HepG2 (cell line): Measurements from ENCODE around the gene PCYT2. TPM values are rescaled to one million over a fixed set of nuclear protein-coding genes. Genes with fewer than 3 reads are reported as not detected.
A peak's percentile ranks its signal among the peaks of the same experiment; 100 is the strongest.

Experiments used
- ATM ChIP-seq: fragments of 450-650 bp; IDR thresholded peaks from 2 replicates; pipeline ENCODE4 v1.7.1; 2017; ENCODE audit warnings: mild to moderate bottlenecking, borderline replicate concordance
- CCAR2 ChIP-seq: fragments of 200-400 bp; formaldehyde crosslinking; optimal IDR thresholded peaks from 2 replicates; pipeline ENCODE3; 2018; ENCODE audit warnings: low read depth, mild to moderate bottlenecking, low read length, moderate library complexity
- DRAP1 ChIP-seq: IDR thresholded peaks from 2 replicates; pipeline ENCODE4 v1.6.1; 2016; ENCODE audit warnings: missing genetic modification reagents, missing compliant biosample characterization
- ERF ChIP-seq: IDR thresholded peaks from 2 replicates; pipeline ENCODE4 v1.6.1; 2018; ENCODE audit warnings: missing biosample characterization, missing genetic modification reagents
- KLF11 ChIP-seq: IDR thresholded peaks from 2 replicates; pipeline ENCODE4 v1.6.1; 2016; ENCODE audit warnings: missing compliant biosample characterization
- MED8 ChIP-seq: sonication (generic); formaldehyde crosslinking; IDR thresholded peaks from 2 replicates; pipeline ENCODE4 v1.8.1; 2023; ENCODE audit warnings: mild to moderate bottlenecking, missing genetic modification reagents; ENCODE audit not compliant: insufficient replicate concordance
- MIER2 ChIP-seq: IDR thresholded peaks from 2 replicates; pipeline ENCODE4 v1.6.1; 2016; ENCODE audit warnings: missing biosample characterization, missing genetic modification reagents
- NR2F2 ChIP-seq: IDR thresholded peaks from 2 replicates; pipeline ENCODE4 v1.6.1; 2012; ENCODE audit warnings: low read depth, inconsistent platforms, borderline replicate concordance
- PAF1 ChIP-seq: IDR thresholded peaks from 2 replicates; pipeline ENCODE4 v1.6.1; 2016; ENCODE audit warnings: missing genetic modification reagents, missing compliant biosample characterization
- PBX2 ChIP-seq: IDR thresholded peaks from 2 replicates; pipeline ENCODE4 v1.6.1; 2016; ENCODE audit warnings: control low read depth
- PPARG ChIP-seq: conservative IDR thresholded peaks from 2 replicates; pipeline ENCODE4 v1.6.1; 2016; ENCODE audit warnings: missing biosample characterization, missing genetic modification reagents
- RAD51 ChIP-seq: fragments of 450-650 bp; IDR thresholded peaks from 2 replicates; pipeline ENCODE4 v1.6.1; 2016; ENCODE audit warnings: borderline replicate concordance
- SIN3A ChIP-seq: IDR thresholded peaks from 2 replicates; pipeline ENCODE4 v1.6.1; 2011; ENCODE audit warnings: low read depth, mild to moderate bottlenecking, control low read depth, low read length, borderline replicate concordance
- SKI ChIP-seq: fragments of 450-650 bp; IDR thresholded peaks from one replicate; pipeline ENCODE4 v1.6.1; 2018; ENCODE audit warnings: mild to moderate bottlenecking; ENCODE audit not compliant: partially characterized antibody
- TFAP4 ChIP-seq: sonication (generic); IDR thresholded peaks from 2 replicates; pipeline ENCODE4 v1.6.1; 2016; ENCODE audit warnings: low read depth, borderline replicate concordance
- XBP1 ChIP-seq: sonication (generic); formaldehyde crosslinking; IDR thresholded peaks from 2 replicates; pipeline ENCODE4 v1.5.0; 2020; ENCODE audit warnings: missing genetic modification reagents
- ZBTB37 ChIP-seq: sonication (generic); formaldehyde crosslinking; IDR thresholded peaks from 2 replicates; pipeline ENCODE4 v1.4.0; 2020; ENCODE audit warnings: mild to moderate bottlenecking, missing genetic modification reagents
- ZBTB8A ChIP-seq: sonication (generic); formaldehyde crosslinking; IDR thresholded peaks from 2 replicates; pipeline ENCODE4 v1.4.0; 2020; ENCODE audit warnings: mild to moderate bottlenecking, low read depth, missing genetic modification reagents, borderline replicate concordance
- ZFP82 ChIP-seq: sonication (generic); formaldehyde crosslinking; IDR thresholded peaks from 2 replicates; pipeline ENCODE4 v1.5.1; 2020; ENCODE audit warnings: mild to moderate bottlenecking, missing genetic modification reagents, borderline replicate concordance
- ZKSCAN5 ChIP-seq: sonication (generic); formaldehyde crosslinking; IDR thresholded peaks from 2 replicates; pipeline ENCODE4 v1.5.1; 2020; ENCODE audit warnings: mild to moderate bottlenecking, missing genetic modification reagents
- ZNF251 ChIP-seq: sonication (generic); formaldehyde crosslinking; IDR thresholded peaks from 2 replicates; pipeline ENCODE4 v1.9.0; 2021; ENCODE audit warnings: mild to moderate bottlenecking, missing genetic modification reagents
- ZNF33B ChIP-seq: sonication (generic); formaldehyde crosslinking; IDR thresholded peaks from 2 replicates; pipeline ENCODE4 v1.5.1; 2020; ENCODE audit warnings: mild to moderate bottlenecking, missing genetic modification reagents
- ZNF430 ChIP-seq: sonication (generic); formaldehyde crosslinking; IDR thresholded peaks from 2 replicates; pipeline ENCODE4 v1.9.0; 2021; ENCODE audit warnings: mild to moderate bottlenecking, missing genetic modification reagents
- ZNF784 ChIP-seq: sonication (generic); formaldehyde crosslinking; IDR thresholded peaks from 2 replicates; pipeline ENCODE4 v1.5.1; 2020; ENCODE audit warnings: missing genetic modification reagents, mild to moderate bottlenecking, borderline replicate concordance
- polyA plus RNA-seq, 8 experiments: library from polyadenylated mRNA; depleted of rRNA in 3 of 8; stranded (reverse) in 7 of 8; unstranded in 1 of 8; fragments of >200 nt; fragmentation: Illumina TruSeq in 4 of 8; extraction: Trizol in 4 of 8; gene quantifications; 2 replicates each; pipeline versions ENCODE4 v1.2.1 to v1.2.3, GENCODE V29; 2011 to 2016; ENCODE audit warnings: low read depth in 4 of 8, missing spikeins in 1 of 8, mixed read lengths in 1 of 8; ENCODE audit not compliant: insufficient read depth in 1 of 8
- total RNA-seq, 5 experiments: library from RNA; depleted of rRNA; stranded (reverse); fragments of >200 nt; fragmentation: Illumina TruSeq; extraction: Trizol; gene quantifications; 2 replicates each; pipeline ENCODE4 v1.2.3, GENCODE V29; 2016; ENCODE audit warnings: low read depth in 1 of 5

Gene PCYT2
- total and polyA plus RNA-seq, 2 of the 13 experiments (the other 11 are each of a cell fraction or from before 2014, with no cell fraction given) = 147 to 297 TPM

- TF ChIP-seq TFAP4 = peak; percentile 29
- TF ChIP-seq ATM = no peak
- TF ChIP-seq ZKSCAN5 (CRISPR knock-in tag) = no peak
- no peak for TF ChIP-seq ZNF430 (CRISPR knock-in tag)
- peak; percentile 57 for TF ChIP-seq MIER2
- TF ChIP-seq PBX2 (CRISPR knock-in tag) = no peak
- no peak for TF ChIP-seq XBP1 (CRISPR knock-in tag)
- no peak for TF ChIP-seq CCAR2
- peak; percentile 69; the same call in 1 of the 2 replicates for TF ChIP-seq ZBTB8A (CRISPR knock-in tag)
- TF ChIP-seq NR2F2 = peak; percentile 86
- TF ChIP-seq ERF (CRISPR knock-in tag) = peak; percentile 81
- peak; percentile 42 for TF ChIP-seq MED8 (CRISPR knock-in tag)
- TF ChIP-seq KLF11 (CRISPR knock-in tag) = peak; percentile 83
- TF ChIP-seq ZBTB37 (CRISPR knock-in tag) = peak; percentile 55; the same call in 1 of the 2 replicates
- TF ChIP-seq SIN3A = peak; percentile 91
- TF ChIP-seq RAD51 = no peak
- peak; percentile 91 for TF ChIP-seq PPARG (CRISPR knock-in tag)
- TF ChIP-seq PAF1 (CRISPR knock-in tag) = peak; percentile 93
- TF ChIP-seq ZNF33B = no peak
- no peak for TF ChIP-seq ZNF251 (CRISPR knock-in tag)
- TF ChIP-seq ZNF784 (CRISPR knock-in tag) = 0 out of 2 replicates have a peak, but pooled peaks have one; percentile 69
- TF ChIP-seq SKI = peak; percentile 85
- no peak for TF ChIP-seq ZFP82 (CRISPR knock-in tag)
- TF ChIP-seq DRAP1 (CRISPR knock-in tag) = peak; percentile 46
Measured at GRCh38 chr17:81909966-81910839, 996 bp downstream of the PCYT2 start (continued).
